GM19328 (cell line): Measurements from ENCODE around the gene PSMB5.

Source experiments
- ATAC-seq: cut with Tn5 transposase; IDR thresholded peaks from one replicate; pipeline ENCODE4 v1.9.1; 2021; ENCODE audit warnings: mild to moderate bottlenecking, moderate library complexity; ENCODE audit not compliant: unreplicated experiment

PSMB5 gene

GRCh38 chr14:23045419-23046357 lies 11.0 kb upstream of the PSMB5 start:
- ATAC-seq = no peak

- ATAC-seq = no peak
Measured at GRCh38 chr14:23044840-23045239, 10.1 kb upstream of the PSMB5 start.

GRCh38 chr14:23043754-23044153 lies 9.1 kb upstream of the PSMB5 start:
- ATAC-seq = no peak

GRCh38 chr14:23043145-23043544 lies 8.4 kb upstream of the PSMB5 start:
- no peak for ATAC-seq

GRCh38 chr14:23042162-23042965 lies 7.7 kb upstream of the PSMB5 start, which contains the start of gene PSMB11:
TSS of gene PSMB11 (plus strand) at chr14:23042212. CDS start at chr14:23042226, 14 bp downstream.
- no peak for ATAC-seq

GRCh38 chr14:23041729-23042128 lies 7.0 kb upstream of the PSMB5 start:
- no peak for ATAC-seq

- no peak for ATAC-seq
Measured at GRCh38 chr14:23040100-23040499, 5.4 kb upstream of the PSMB5 start.

GRCh38 chr14:23035303-23036144 lies 824 bp upstream of the PSMB5 start:
- no peak for ATAC-seq

- ATAC-seq = no peak
Measured at GRCh38 chr14:23033801-23034497, 751 bp downstream of the PSMB5 start.

GRCh38 chr14:23033251-23033727 lies 1.4 kb downstream of the PSMB5 start:
- no peak for ATAC-seq

GRCh38 chr14:23030936-23031335 lies 3.8 kb downstream of the PSMB5 start:
- ATAC-seq = no peak

GRCh38 chr14:23028799-23029198 lies 5.9 kb downstream of the PSMB5 start:
- ATAC-seq = no peak

- ATAC-seq = no peak
Measured at GRCh38 chr14:23025151-23025814, 9.4 kb downstream of the PSMB5 start.

- no peak for ATAC-seq
Measured at GRCh38 chr14:23024612-23025075, 10.1 kb downstream of the PSMB5 start.

- ATAC-seq = no peak
Measured at GRCh38 chr14:23023795-23024152, 10.9 kb downstream of the PSMB5 start.

GRCh38 chr14:23023022-23023794 lies 11.5 kb downstream of the PSMB5 start:
- no peak for ATAC-seq

GRCh38 chr14:23021889-23022442 lies 12.7 kb downstream of the PSMB5 start:
- no peak for ATAC-seq

- ATAC-seq = no peak
Measured at GRCh38 chr14:23021434-23021833, 13.3 kb downstream of the PSMB5 start.
